Esophagus muscularis mucosa (tissue), 3 donors: ENCODE data around the gene ST13.

Experiments
- CTCF ChIP-seq, 3 experiments: fragments of 200-600 bp in 2 of 3; fragments of 450-650 bp in 1 of 3; sonication (generic) in 2 of 3; IDR thresholded peaks; one replicate each; pipeline ENCODE4 v1.5.1; 2017 to 2019; ENCODE audit warnings: antibody characterized with exemption in 3 of 3, mild to moderate bottlenecking in 2 of 3, moderate library complexity in 1 of 3
- POLR2A ChIP-seq: fragments of 450-650 bp; IDR thresholded peaks from one replicate; pipeline ENCODE4 v1.6.1; 2017; ENCODE audit warnings: antibody characterized with exemption, moderate library complexity, mild to moderate bottlenecking, low read depth
- POLR2AphosphoS5 ChIP-seq, 2 donors: sonication (generic); formaldehyde crosslinking; IDR thresholded peaks; one replicate each; pipeline ENCODE4 v1.6.1; 2017; ENCODE audit warnings: antibody characterized with exemption in 2 of 2

- TF ChIP-seq POLR2A (no peak), CTCF (IDR thresholded peaks at IDR 0.05) (no peak), POLR2AphosphoS5 (IDR thresholded peaks at IDR 0.05) (no peak)
These were observed 32.7 kb upstream of the ST13 start for GRCh38 chr22:40889116-40889515.
